Stromal cell of bone marrow (primary cell): ENCODE data around the gene ISL2.
A peak's percentile ranks its signal among the peaks of the same experiment; 100 is the strongest.

Experiments used
- DNase-seq: peaks from one replicate; pipeline ENCODE4 v3.0.0-alpha.2; 2012; ENCODE audit warnings: low read depth

Gene ISL2

DNA sequence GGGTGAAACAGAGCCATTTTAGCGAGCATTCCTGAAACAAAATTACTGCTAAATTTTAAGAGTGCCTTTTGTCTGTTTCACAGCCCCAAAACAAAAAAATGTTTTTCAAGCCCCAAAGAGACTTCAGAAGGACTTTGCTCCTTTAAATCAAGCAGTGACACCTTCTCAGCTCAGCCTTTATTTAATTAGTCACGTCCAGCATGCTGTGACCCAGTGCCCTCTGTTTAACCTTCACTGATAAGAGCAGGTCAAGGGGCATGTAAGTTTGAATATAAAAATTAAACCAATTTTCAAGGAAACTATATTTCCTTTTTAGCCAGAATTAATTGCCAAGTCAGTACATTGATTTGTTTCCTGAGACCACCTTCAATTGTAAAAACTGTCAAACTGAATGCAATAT, 40.6 kb downstream of the ISL2 start:
- DNase-seq: no peak

DNA sequence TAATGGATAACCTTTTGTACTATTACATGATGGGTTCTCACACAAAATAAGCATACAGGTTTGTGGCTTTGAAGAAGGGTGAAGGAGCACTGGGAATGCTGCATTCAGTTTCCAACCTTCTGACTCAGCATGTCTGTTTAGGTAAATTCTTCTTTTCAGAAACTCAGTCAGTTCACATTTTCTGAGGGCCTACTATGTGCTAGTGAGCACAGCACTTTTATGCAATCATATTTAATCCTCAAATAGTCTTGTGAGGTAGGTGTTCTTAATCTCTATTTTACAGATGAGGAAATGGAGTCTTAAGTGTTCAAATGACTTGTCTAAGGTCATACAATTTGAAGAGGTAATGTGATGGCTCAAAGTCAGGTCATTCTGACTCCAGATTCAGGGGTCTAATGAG, 41.2 kb downstream of the ISL2 start:
- no peak for DNase-seq

DNA sequence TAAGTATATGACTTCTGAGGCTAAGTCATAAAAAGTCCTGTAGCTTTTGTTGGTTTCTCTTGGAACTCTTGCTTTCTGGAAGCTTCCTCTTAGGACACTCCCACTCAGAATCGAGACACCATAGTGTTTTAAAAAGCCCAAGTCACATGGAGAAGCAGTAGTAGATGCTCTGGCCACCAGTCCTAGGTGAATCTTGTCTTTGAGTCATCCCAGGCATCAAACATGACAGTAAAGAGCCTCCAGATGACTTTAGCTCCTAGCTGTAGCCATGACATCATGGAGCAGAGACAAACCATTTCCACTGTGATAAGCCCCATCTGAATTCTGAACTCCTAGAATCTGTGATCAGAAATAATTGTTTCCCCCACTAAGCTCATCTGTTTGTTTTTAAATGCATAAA, 42.1 kb downstream of the ISL2 start:
- DNase-seq: no peak

DNA sequence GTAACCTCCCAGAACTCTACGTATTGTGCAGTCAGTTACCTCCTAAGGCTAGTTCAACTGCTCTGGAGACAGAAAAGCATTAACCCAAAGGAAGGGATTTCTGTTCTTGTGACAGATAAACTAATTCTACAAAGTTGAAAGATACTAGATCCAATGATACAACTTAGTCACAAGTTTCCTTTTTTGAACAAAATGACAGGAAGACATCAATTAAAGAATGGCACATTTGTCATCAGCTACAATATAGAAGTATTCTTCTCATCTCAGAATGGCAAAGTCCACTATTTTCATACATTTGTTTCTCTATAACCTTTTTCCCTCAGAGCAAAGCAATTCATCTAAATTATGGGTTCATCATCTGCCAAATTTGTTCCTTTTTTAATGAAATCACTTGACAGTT, 43.7 kb downstream of the ISL2 start:
- DNase-seq: no peak

DNA sequence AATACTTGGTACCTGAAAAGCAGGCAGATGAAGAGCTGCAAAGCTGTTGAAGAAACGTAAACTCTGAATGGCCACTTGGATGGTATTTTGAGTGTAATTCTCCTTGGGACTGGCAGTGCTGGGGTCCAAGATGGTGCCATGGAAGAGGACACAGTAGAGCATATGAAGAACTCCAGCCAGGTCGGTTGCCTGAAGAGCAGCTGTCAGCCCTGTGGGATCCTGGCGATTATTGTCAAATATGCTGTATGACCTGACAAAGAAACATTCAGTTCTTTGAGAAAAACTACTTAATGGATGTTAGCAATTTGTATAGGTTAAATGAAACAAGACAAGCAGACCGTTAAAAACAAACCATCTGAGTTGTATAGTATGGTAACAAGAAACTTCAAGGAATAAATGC, 44.8 kb downstream of the ISL2 start:
- DNase-seq: no peak

DNA sequence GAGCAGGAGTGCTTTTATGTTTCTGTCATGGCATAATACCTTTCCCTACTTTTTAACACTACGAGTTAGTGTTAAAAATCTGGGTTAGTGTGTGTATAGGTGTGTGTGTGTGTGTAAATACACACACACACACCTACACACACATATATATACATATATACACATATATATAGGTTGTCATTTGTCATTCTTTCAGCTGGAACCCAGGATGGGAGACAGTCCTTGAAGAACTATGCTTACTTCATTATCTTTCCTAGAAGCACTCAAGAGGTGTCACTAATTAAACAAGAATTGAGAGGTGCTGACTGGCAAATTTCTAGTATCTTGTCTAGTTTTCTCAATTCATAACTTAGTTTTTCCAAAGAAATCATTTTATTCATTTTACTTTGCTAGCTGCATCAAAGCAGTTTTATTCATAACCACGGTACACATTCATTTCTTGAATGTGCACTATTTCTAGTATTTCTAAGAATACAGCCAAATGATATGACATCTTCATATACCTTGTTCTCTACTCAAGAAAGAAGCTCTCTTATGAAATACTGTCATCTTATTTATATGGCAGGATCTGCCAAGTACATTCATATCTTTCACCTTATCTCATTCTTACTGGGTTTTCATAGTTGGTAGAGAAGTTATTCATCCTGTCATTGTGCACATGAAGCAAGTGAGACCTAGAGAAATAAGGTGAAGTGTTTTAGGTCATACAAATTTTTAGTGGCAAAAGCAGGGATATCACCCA, 46.6 kb downstream of the ISL2 start:
- DNase-seq: no peak

DNA sequence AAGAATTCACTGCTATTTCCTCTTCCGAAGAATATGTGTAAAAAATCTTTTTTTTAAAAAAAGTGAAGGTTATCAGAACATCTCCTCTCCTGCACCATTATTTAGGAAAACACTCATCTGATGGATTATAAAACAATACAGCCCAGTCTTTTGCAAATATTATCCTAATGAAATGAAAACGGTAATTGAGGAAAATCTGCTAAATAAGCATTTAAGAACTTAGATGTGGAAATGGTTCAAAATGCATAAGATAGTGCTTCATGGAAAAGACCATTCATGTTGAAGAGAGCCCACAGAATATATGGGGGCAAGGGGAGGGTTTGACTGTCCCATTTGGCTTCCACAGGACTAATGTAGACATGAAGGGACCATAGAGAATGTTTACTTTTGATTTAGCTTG, 47.8 kb downstream of the ISL2 start:
- no peak for DNase-seq

DNA sequence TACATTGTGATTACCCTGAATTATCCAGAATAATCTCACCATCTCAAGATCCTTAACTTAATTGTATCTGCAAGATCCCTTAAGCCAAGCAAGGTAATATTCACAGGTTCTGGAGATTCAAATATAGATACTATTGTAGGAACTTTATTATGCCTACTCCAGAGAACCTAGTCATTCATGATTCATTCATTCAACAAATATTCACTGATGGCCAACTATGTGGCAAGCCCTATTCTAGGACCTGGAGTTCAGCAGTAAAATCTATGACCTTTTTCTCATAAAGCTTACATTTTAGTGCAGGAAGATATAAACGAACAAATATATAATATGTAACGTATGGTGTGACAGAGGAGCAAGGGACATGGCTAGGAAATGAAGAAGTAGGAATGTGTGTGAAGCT, 49.6 kb downstream of the ISL2 start:
- DNase-seq: no peak

DNA sequence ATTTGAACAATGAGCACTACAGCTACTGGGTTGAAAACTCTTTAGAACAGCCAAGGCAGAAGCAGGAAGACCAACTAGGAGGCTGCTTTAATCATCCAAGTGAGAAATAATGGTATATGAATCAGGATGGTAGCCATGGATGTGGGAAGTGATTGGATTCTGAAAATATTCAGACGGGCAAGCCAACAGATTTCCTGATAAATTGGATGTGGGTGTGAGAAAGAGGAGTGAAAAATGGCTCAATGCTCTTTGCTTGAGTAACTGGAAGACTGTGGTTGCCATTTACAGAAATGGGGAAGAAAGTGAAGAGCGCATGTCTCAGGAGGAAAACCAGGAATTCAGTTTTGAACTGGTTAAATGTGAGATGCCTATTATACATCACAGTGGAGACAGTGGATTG, 50.4 kb downstream of the ISL2 start:
- DNase-seq: no peak

DNA sequence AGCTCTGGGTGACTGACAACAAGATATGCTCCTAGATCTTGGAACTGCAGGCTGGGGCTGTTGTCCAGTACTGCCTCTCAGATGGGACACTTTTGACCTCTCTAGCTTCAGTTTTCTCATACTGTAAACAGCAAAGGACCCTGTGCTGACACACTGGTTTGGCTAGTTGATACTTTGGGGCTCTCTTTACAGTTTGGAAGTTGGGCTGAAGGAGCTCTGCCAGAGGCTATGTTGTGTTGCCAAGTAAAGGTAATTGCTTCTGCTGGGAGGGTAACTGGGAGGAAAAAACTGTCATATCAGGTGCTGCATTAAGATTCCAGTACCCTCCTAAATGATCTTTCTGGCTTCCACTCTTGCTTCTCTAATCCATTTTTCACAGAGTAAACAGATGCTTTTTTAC, 54.0 kb downstream of the ISL2 start:
- no peak for DNase-seq

DNA sequence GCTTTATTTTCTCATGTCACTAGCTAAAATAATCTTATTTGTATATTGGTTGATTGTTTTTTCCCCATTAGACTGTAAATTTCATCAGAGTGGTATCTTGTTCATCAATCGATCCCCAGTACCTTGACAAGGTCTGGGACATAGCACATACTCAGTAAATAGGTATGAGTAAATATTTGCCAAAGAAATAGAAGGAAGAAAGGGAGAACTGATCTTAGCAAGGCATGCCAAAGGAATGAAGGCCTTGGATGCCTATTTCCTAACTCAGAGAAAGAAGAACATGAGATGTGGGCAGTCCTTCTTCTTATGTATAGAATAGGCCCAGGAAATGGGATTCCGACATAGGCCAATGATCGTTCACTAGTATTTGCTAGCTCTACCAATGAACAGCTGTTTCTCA, 54.7 kb downstream of the ISL2 start:
- no peak for DNase-seq

DNA sequence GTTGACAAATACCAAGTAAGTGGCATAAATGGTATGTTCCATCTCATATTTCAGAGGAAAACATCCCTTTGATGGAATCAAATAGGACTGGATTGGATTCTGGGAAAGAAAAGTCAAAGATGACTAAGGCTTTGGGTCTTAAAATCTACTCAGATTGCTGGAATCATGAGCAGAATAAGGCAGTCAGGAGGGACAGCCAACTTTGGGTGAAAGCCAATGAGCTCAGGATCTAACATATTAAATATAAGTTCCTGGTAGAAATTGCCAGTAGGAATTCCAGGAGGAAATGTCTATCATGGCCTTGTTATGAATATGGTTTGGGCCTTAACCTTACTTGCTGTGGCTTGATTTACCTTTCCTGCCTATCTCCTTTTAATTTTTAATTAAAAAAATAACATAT, 55.3 kb downstream of the ISL2 start:
- peak; percentile 22 for DNase-seq
